Liver (tissue), 2 donors: ENCODE results near the gene SHISA3.

Experiments
- TF ChIP-seq, protein P1 (sequence below): fragments of 150-350 bp; IDR thresholded peaks from 2 replicates; pipeline ENCODE4 v1.5.1; 2017; ENCODE audit warnings: improper control_type of control experiment, low read depth, low read length; ENCODE audit not compliant: missing input control
- TF ChIP-seq, protein P2 (sequence below): IDR thresholded peaks from 2 replicates; pipeline ENCODE4 v1.6.1; 2016; ENCODE audit warnings: antibody characterized with exemption
- donor health status: healthy.

DNA sequence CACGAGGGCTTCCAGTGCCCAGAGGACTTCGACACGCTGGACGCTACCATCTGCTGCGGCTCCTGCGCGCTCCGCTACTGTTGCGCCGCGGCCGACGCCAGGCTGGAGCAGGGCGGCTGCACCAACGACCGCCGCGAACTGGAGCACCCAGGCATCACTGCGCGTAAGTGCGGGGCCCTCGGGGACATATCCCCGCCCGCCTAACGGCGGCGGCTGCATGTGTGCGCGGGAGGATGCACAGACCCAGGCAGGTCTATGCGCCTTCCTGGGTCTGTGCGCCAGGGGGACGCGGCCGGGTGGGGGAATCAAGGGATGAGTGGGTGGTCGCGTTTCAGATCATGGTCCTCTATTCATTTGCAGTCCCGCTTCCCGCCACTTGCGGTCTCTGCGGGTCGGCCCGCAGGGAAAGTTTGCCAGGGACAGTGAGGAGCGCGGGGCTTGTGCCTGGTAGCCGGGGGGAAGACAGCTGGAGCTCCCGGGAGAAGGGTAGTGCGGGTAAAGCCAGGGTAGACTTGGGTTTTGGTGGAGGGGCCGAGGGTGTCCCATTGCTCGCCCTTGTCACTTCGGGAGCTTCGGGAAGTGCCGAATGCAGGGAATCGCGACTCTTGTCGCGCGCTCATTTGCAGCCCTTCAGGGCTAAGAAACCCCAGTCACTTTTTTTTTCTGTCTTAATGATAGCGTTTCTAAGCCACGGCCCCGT is 1.0 kb downstream of the SHISA3 start:
- TF ChIP-seq, protein P1, sequence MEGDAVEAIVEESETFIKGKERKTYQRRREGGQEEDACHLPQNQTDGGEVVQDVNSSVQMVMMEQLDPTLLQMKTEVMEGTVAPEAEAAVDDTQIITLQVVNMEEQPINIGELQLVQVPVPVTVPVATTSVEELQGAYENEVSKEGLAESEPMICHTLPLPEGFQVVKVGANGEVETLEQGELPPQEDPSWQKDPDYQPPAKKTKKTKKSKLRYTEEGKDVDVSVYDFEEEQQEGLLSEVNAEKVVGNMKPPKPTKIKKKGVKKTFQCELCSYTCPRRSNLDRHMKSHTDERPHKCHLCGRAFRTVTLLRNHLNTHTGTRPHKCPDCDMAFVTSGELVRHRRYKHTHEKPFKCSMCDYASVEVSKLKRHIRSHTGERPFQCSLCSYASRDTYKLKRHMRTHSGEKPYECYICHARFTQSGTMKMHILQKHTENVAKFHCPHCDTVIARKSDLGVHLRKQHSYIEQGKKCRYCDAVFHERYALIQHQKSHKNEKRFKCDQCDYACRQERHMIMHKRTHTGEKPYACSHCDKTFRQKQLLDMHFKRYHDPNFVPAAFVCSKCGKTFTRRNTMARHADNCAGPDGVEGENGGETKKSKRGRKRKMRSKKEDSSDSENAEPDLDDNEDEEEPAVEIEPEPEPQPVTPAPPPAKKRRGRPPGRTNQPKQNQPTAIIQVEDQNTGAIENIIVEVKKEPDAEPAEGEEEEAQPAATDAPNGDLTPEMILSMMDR: no peak
- TF ChIP-seq, protein P2, sequence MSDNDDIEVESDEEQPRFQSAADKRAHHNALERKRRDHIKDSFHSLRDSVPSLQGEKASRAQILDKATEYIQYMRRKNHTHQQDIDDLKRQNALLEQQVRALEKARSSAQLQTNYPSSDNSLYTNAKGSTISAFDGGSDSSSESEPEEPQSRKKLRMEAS: no peak
